GM13977 (cell line): ENCODE data around the gene DGKB.

ENCODE experiments used
- DNase-seq: peaks from one replicate; pipeline ENCODE4 v3.0.0; 2012; ENCODE audit warnings: low spot score
- CTCF ChIP-seq: IDR thresholded peaks from 2 replicates; pipeline ENCODE4 v1.5.1; 2012; ENCODE audit warnings: mild to moderate bottlenecking, control low read depth; ENCODE audit not compliant: insufficient read depth; ENCODE audit errors: extremely low read depth, missing control alignments
- in situ Hi-C: fragments of 300-500 bp; cut with MboI; formaldehyde crosslinking; loops from one replicate; pipeline ENCODE4 v1.12.0; 2022; ENCODE audit warnings: low sequenced_read_pairs, low pct_unique_long_range_greater_than_20kb, mixed read lengths, inconsistent platforms; ENCODE audit not compliant: unreplicated experiment

Gene DGKB

GRCh38 chr7:14147532-14147931 is 755.0 kb downstream of the DGKB start:
- DNase-seq: no peak
- TF ChIP-seq CTCF: no peak
- in situ Hi-C loops: no loop called here

- no peak for DNase-seq
- no peak for TF ChIP-seq CTCF
- in situ Hi-C loops: no loop called here
These were observed 758.0 kb downstream of the DGKB start for GRCh38 chr7:14144538-14144937.

GRCh38 chr7:14144109-14144508 is 758.4 kb downstream of the DGKB start:
- TF ChIP-seq CTCF: no peak
- no peak for DNase-seq
- in situ Hi-C loops: no loop called here

GRCh38 chr7:14137676-14138075 is 764.9 kb downstream of the DGKB start:
- no peak for DNase-seq
- in situ Hi-C loops: no loop called here
- TF ChIP-seq CTCF: no peak

GRCh38 chr7:14133752-14134151 is 768.8 kb downstream of the DGKB start:
- in situ Hi-C loops: no loop called here

GRCh38 chr7:14125998-14126397 is 776.6 kb downstream of the DGKB start:
- TF ChIP-seq CTCF: no peak
- in situ Hi-C loops: no loop called here
- DNase-seq: no peak

More at GRCh38 chr7:14133752-14134151, 768.8 kb downstream of the DGKB start:
- DNase-seq: no peak
- no peak for TF ChIP-seq CTCF

GRCh38 chr7:14124716-14125115 is 777.8 kb downstream of the DGKB start:
- TF ChIP-seq CTCF: no peak
- DNase-seq: no peak
- in situ Hi-C loops: no loop called here
